Measurements from ENCODE around the gene CLPTM1. TPM values are rescaled to one million over a fixed set of nuclear protein-coding genes. Genes with fewer than 3 reads are reported as not detected.
"Not testable (repeated sequence)": the region's sequence is repeated elsewhere in the genome, so short reads cannot be mapped to it uniquely, and the experiment has no call there.

CLPTM1 gene
- total and polyA plus RNA-seq, 8 donors, result 39.3 to 152 (median 66.7) TPM

- no peaks in the 10 kb centered on the region for H3K9me3 ChIP-seq
- H3K4me3 ChIP-seq, result no peak overlapping the region
- H3K27me3 ChIP-seq, result no peaks in the 10 kb centered on the region
- no peak for DNase-seq
- no peaks in the 10 kb centered on the region for H3K4me1 ChIP-seq
- TF ChIP-seq POLR2A (IDR thresholded peaks at IDR 0.05) (no peak), EP300 (IDR thresholded peaks at IDR 0.05) (no peak), POLR2AphosphoS5 (IDR thresholded peaks at IDR 0.05) (no peak), CTCF (IDR thresholded peaks at IDR 0.05) (no peak)
- H3K36me3 ChIP-seq, result peaks cover 45 to 57% (median 56%) of the 10 kb centered on the region in 4 donors
- intact Hi-C loops (cut with DNase I; ENCODE audit: low total_unique reads), result no loop called here
- H3K27ac ChIP-seq, result no peak overlapping the region
- WGBS, 5 donors, result 91 to 96% (median 93%) methylated on average over 6 of the region's 6 CpGs
These were observed 38.3 kb downstream of the CLPTM1 start for GRCh38 chr19:44993526-44993925.

GRCh38 chr19:44993926-44994537 lies 38.9 kb downstream of the CLPTM1 start:
- TF ChIP-seq POLR2A (IDR thresholded peaks at IDR 0.05) (no peak), POLR2AphosphoS5 (IDR thresholded peaks at IDR 0.05) (no peak), EP300 (IDR thresholded peaks at IDR 0.05) (no peak), CTCF (IDR thresholded peaks at IDR 0.05) (no peak)
- no peaks in the 10 kb centered on the region for H3K27me3 ChIP-seq
- no peak overlapping the region for H3K4me3 ChIP-seq
- intact Hi-C loops (cut with DNase I; ENCODE audit: low total_unique reads), result no loop called here
- H3K27ac ChIP-seq, result no peak overlapping the region
- no peaks in the 10 kb centered on the region for H3K4me1 ChIP-seq
- H3K36me3 ChIP-seq, result peaks cover 40 to 52% (median 50%) of the 10 kb centered on the region in 4 donors
- WGBS, 5 donors, result 83 to 95% (median 88%) methylated on average over 6 to 12 of the region's 12 CpGs
- no peaks in the 10 kb centered on the region for H3K9me3 ChIP-seq
- no peak for DNase-seq

- intact Hi-C loops (cut with DNase I; ENCODE audit: low total_unique reads), result no loop called here
- TF ChIP-seq EP300 (IDR thresholded peaks at IDR 0.05) (no peak), POLR2AphosphoS5 (IDR thresholded peaks at IDR 0.05) (no peak), POLR2A (IDR thresholded peaks at IDR 0.05) (no peak), CTCF (IDR thresholded peaks at IDR 0.05) (no peak)
- Histone ChIP-seq H3K27me3 (no peaks in the 10 kb centered on the region), H3K4me3 (no peak overlapping the region), H3K9me3 (no peaks in the 10 kb centered on the region), H3K27ac (no peak overlapping the region), H3K36me3 (peaks cover under 1 to 12% (median 12%) of the 10 kb centered on the region in 4 donors), H3K4me1 (peaks cover 5 to 17% (median 17%) of the 10 kb centered on the region in 4 donors)
- DNase-seq, result no peak
- 81 to 91% (median 88%) methylated on average over 4 of the region's 4 CpGs for WGBS, 5 donors
These were observed 42.8 kb downstream of the CLPTM1 start for GRCh38 chr19:44998025-44998424.

- peaks cover 0 to 13% (median 4%) of the 10 kb centered on the region in 4 donors for H3K36me3 ChIP-seq
- H3K27ac ChIP-seq; intact Hi-C loops (cut with DNase I; ENCODE audit: low total_unique reads); H3K27me3 ChIP-seq; DNase-seq; H3K9me3 ChIP-seq; H3K4me3 ChIP-seq: not testable (repeated sequence)
- 60 to 79% (median 71%) methylated on average over 12 of the region's 12 CpGs for WGBS, 5 donors
- H3K4me1 ChIP-seq, result peaks cover 5 to 22% (median 17%) of the 10 kb centered on the region in 4 donors
These were observed 44.1 kb downstream of the CLPTM1 start for GRCh38 chr19:44999131-44999925.

- DNase-seq; H3K27me3 ChIP-seq; H3K9me3 ChIP-seq; intact Hi-C loops (cut with DNase I; ENCODE audit: low total_unique reads): not testable (repeated sequence)
- Histone ChIP-seq H3K36me3 (peaks cover 0 to 26% (median 14%) of the 10 kb centered on the region in 4 donors), H3K4me3 (peak overlapping the region; percentile 34 to 86 (median 78)), H3K4me1 (peaks cover 5 to 30% (median 22%) of the 10 kb centered on the region in 4 donors), H3K27ac (peak overlapping the region in 4 of 5 donors; percentile 67 to 100 (median 100))
- 64 to 72% (median 69%) methylated on average over 19 of the region's 19 CpGs for WGBS, 5 donors
These were observed 45.5 kb downstream of the CLPTM1 start for GRCh38 chr19:45000665-45001064.

All from stomach (tissue), 9 donors.